ENCODE measurements around the gene RAD51B. TPM values are rescaled to one million over a fixed set of nuclear protein-coding genes. Genes with fewer than 3 reads are reported as not detected.

Gene RAD51B
- polyA plus RNA-seq, 10 donors = 5.3 to 10.7 (median 7.5) TPM

DNA sequence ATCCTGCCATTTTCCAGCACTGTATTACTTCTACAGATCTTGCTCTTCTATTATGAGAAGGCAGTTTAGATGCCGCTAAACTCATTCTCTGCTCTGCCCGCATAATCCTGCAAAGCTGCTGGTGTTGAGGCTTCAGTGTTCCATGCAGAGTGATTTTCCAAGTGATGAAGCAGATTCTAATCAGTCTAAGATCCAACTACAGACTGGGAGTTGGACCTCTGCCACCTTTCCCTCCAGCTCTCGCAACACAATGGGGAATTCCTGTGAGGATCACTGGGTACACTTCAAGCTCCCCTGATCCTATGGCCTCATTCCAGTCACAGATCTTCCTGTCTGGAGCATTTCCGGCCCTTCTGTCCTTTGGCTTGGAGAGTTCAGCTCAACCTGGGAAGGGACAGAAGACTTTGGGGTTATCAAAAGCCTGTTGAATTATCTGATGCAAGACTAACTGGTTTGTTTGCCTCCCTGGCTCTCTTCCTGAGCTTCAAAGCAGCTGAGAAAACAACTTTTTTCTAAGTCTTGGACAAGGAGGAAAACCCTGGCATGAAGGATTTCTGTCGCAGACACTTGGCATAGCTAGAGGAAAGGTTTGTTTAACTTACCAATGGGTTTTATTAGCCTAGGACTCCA, 639.4 kb downstream of the RAD51B start:
- peak; percentile 59 to 82 (median 67) for DNase-seq

DNA sequence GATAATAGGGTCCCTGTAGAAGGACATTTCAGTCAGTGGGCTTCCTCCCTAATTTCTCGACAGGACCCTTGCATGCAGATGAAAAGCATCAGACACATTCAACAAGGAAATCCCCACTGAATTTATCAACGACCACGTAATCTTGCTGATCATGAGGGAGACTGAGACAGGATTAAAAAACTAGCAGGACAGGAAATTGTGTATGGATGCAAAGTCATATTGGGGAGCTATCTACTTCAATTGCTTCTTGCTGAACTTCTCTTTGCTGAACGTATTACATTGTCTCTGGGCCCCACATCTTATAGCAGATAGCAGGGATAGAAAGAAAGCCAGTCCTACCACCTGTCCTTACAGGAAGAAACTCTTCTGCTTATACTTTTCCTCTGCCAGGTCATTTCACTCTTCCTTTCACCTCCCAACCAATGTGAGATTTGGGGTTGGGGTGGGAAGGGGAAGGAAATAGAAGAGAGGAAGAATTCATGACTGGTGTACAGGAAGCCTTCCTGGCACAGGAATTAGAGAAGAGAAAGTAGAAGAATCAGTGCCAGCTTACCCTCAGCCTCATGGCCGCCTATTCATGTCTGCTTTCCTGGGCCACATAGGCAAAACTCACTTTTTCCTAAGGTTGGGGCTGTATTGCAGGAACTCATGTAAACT, 640.0 kb downstream of the RAD51B start:
- DNase-seq = no peak

DNA sequence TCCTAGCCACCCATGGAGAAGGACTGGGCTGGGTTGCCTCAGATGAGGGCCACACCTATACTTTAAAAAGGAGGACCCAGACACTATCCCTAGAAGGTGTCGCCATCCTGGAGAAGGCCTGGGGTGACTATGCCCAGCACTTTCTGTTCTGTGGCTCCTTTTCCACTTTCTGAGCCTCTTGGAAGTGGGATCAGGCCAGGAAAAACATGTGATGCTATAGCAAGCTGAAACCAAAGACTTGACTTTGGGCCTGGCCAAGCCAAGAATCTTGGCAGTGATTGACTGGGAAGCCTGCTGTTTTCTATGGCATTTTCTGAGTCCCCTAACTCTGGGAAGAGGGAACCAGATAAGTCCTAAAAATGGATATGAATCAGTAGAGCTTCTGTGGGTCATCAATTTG, 641.0 kb downstream of the RAD51B start:
- DNase-seq = peak in 2 of 3 donors; percentile 59 to 77

DNA sequence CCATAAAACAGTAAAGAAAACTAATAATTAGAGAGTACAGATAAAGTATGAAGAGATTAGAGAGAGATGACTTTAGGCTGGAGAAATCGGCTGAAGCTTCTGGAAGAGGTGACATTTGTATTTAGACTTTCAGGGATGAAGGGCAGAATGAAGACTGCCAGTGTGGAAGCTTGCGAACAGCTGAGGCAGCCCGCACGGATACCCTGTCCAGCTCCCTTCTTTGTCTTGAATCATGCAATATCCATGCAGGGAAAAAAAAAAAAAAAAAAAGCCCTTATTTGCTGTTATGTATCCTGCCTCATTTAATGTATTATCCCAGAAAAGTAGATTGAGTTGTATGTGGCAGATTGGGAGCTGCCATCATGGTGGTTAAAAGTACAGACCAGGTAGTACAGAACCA, 641.5 kb downstream of the RAD51B start:
- no peak for DNase-seq

DNA sequence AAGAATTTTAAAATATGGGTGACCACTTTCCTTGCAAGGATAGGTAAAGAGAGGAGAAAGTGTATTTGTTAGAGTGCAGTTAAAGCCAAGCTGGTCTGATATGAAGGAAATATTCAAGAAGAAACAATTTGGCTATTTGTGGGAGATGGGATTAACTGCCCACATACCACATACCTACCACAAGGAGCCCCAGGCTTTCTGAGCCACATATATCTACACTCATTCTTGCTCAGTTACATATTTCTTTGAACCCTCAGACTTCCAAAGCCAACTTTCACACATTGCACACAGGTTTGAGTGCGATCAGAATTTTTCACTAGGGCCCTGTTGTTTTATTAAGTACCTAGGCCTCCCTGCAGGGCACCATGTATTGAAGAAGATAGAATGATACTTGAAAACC, 643.1 kb downstream of the RAD51B start:
- no peak for DNase-seq

DNA sequence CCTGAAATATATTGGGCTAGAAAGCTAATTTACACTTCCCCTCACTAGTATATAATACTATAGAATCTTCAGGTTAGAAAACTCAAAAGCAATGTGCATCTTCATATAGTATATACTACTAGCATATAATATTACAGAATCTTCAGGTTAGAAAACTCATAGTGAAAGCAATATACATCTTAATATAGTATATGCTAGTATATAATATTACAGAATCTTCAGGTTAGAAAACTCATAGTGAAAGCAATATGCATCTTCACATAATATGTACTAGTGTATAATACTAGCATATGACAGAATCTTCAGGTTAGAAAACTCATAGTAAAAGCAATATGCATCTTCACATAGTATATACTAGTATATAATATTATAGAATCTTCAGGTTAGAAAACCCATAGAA, 643.7 kb downstream of the RAD51B start:
- no peak for DNase-seq

DNA sequence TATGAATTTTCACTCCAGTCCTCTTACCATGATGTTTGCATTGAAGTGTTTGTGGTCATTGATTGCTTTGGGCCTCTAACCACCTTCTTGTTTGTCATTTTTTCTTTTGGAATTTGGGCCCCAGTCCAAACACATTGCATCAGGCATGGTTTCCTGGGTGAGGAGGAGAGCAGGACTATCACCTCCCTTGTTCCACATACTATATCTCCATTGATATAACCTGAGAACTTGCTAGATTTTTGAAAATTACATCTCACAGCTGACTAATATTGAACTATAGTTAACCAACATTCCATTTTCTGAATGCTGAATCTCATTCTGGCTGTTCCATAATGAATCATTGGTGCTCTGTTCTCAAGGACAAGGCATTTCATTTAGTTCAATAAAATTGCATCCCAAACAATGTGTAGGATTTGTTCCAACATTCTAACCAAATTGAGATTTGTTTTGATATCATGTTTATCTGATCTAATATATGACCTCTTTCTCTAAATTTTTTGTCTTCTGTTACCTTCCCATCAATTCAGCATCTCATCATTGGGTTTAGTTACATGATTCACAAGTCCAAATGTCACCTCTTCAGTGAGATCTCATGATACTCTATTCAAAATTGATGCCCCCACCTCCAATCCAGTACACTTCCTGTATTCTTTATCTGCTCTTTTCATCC, 644.3 kb downstream of the RAD51B start:
- DNase-seq = no peak

DNA sequence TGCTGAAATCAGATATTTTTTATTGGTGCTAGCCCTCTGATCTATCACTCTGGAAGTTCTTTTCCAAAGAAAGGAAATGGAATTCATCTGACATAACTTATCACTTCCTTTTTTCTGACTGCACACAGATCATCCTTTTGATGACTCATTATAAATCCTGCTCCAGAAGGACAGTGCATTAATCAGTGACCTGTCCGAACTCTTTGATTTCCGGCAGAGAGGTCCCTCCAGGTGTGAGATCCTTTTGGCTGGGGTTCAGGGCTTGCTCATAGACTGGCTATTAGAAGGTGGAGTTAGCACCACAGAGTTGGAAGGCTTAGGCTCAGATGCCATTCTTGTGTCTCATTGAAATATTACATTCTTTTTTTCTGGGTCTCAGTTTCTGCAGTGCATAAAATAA, 645.1 kb downstream of the RAD51B start:
- peak in 1 of 3 donors; percentile 45 for DNase-seq

DNA sequence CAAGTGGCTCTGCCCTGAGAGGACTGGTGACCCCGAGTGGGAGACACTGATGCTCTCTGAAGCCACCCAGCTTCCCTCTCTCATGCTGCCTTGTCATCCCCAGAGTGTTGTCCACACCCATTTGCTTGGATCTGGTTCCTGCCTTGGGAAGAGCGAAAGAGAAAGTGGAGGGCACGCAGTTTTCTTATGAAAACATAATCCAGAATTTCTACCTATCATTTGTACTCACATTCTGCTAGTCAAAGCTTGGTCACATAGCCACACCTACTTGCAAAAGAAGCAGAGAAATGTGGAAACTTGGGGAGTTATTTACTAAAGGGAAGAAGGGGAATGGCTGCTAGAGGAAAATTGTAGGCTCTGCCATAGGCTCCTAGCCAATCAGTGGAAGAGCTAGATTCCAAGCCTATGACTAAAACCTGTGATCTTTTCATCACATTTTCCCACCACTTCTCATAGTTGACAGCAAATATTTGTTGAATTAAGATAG, 647.0 kb downstream of the RAD51B start:
- peak; percentile 54 to 89 (median 75) for DNase-seq

DNA sequence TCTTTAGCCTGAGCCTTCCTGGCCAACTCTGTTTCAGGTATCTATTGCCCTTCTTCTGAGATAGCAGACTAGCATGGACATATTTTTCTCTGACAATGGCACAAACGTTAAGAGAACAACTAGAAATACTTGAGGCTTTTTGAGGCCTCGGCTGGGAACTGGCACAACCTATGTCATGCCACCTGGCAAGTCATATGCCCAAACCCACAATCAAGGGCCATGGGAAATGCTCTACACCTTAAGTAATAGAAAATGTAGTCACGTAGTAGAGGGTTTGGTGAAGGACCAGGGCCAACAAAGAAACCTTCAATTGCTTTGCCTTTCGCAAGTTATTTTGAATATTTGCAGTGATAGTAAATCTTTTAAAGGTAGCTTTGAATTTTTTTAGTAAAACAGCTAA, 647.8 kb downstream of the RAD51B start:
- DNase-seq = no peak

DNA sequence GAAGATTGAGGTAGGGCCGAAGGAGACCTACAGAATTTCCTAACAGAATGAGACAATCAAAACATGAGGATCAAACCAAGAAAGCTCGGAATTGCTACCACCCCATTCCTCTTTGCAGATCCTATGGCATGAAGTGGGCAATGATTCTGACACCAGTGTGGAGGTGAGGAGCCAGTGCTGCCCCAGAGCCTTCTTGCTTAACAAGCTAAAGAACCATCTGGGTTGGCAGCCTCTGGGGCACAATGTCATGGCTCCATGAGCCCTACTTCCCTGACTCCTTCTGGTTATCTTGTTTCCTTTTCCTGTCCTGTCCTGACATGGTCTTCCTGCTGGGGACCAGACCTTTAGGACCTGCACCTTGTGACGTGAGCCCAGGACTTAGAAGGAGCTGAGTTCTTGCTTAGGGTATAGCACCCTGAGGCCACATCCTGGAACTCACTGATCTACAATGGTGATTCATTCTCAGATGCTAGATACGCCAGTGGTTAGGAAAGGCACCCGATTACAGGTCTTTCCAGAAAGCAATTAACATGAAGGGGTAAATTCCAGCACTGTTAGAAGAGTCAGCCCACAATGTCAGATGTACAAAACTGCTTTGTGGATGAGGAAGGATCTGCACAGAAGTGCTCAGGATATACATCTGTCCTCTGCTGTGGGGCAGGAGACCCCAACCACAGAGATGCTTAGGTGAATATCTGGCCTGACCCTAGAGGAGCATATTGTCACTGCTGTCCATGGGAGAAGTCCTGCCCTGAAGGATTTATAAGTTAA, 649.0 kb downstream of the RAD51B start:
- DNase-seq = peak in 1 of 3 donors; percentile 51

DNA sequence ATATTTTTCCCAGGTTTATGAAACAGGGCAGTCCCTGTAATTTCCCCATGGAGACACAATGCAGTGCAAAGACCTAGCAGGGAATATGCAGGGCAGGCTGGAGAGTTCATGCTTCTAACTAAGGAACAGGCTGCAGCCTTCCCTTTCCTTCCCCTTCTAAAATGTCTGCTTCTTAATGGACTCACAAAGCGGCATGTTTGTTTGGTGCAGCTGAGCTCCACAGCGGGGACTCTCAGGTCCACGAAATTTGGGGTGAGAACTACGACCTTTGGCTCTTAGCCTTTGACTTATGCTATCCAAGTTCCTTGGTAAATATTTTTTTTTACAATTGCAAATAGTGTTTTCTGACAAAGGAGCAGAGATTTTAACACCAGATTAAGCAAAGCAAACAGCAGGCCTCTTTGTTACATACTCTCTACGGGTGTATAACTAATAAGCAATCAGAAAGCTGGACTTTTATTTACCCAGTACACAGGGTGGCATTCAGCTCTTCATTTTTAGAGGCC, 649.7 kb downstream of the RAD51B start:
- no peak for DNase-seq

DNA sequence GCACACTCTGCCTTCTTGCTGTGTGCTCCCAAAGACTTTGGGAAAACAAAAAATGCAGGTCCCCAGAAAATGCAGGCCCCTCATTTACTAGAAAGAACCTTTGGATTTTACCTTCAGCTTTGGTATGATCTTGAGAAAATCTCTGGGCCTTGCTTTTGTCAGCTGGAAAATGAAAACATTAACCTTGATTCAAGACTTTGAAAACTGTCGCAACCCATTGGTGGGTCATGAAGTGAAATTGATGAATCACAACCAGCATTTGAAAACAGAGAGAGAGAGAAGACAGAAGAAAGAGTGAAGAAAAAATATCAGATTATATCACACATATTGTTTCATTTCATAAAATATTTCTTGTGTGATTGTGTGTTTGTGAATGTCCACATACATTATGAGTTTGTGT, 650.8 kb downstream of the RAD51B start:
- DNase-seq = no peak

DNA sequence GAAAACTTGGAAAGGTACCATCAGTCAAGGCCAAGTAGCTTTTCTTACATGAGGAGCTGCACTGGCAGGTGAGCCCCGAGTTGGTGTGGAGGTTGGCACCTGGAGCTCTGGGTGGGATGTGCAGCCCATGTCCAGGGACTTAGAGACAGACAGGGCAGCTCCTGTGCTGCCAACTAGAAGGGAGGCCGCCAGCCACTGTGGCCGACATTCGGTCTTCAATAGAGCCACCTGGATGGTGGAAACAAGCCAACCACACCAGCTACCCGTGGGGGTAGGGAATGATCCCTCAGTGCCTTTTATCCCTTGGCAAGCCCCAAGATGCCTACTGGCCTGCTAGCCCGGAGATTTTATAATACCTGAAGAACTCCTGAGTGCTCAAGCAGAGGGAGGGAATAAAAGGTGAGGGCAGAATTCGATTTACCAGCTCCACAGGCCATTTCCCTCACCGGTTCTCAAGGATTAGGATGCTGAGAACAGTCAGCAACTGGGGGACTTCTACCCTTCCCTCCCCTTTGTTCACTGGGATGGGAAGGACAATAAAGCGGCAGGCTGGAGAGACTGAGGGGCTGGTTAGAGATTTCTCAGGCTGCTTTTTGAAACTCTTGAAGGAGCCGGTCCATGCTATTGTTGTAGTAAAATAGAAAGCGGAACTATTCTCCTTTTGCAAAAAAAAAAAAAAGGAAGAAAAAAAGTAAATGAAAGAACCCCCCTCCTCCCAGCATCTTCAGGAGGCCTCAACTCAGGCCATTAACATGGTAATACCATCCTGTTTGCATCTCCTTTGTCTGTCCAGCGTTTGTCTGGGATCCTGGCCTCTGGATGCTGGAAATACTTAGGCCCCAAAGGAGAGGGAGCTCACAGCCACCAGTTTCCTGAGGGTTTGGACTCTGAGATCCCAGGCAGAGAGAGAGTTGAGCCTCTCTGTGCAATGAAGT, 651.7 kb downstream of the RAD51B start:
- no peak for DNase-seq

DNA sequence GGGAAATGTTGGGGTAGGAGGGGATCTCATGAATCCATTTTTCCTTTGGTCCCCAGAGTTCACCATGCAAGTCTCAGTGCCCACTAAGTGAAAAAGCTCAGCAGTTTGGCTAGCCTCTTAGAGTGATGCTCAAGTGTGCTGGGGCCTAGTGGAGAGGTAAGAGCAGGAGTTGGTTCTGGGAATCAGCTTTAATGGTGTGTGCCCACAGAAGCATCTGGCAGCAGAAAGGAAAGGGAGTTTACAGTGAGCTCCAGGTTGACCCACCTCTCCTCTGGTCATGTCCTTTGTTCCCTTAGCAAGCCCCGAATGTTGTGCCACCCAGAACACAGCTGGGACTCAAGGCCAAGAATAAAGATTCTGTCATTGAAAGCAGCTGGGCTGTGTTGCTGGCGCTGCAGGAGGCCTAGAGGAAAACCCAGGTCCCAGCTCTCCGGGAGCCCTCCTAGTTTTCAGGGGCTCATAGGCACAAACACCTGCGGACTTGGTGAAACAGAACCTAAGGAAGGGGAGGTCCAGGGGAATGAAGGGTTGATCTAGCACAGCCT, 652.5 kb downstream of the RAD51B start:
- DNase-seq = no peak

DNA sequence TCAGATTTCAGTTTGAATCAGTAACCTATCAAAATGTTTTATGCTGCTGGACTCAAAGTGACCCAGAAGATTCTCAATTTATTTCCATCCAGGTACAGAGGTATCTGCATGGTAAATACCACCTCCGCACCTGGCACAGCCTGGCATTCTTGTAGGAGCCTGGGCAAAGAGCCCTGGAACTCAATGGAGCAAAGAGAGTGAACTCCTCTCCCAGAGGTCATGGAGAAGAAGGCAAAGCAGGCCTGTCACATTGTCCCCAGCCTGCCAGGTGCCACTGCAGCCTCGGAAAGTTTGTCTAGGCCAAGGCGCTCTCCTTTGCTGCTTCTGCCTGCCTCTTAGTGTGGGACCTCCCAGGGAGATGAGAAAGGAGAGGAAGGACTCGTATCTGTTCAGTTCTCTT, 653.5 kb downstream of the RAD51B start:
- DNase-seq = no peak

DNA sequence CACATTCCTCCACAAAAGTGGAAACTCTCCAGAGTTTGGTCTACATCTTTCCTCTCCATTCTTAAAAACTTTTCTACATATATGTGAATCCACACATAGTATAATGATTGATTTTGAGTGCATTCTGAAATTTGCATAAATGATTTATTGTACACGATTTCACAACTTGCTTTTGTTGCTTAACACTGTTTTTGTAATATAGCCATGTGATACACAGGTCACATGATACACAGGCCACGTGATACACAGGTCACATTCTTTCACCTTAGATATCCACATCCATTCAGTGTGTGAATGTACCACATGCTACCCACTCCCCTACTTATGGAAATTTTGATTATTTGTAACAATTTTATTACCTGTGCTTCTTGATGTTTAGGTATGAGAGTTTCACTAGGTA, 654.2 kb downstream of the RAD51B start:
- no peak for DNase-seq

DNA sequence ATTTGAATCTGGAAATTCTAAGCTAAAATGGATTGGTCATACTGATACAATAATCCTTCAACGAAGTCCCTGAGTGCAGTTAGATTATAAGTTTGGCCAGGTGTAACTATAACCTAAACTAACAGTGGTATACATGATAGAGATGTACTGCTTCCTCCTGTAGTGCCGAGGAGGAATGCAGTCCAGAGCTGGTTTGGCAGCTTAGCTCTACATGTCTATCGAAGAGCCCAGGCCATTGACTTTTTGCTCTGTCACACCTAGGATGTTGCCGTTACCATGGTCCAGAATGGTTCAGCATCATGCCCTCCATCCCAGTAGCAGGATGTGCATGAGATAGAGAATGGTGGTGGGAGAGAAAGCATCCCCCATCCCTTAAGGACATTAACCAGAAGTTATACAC, 655.2 kb downstream of the RAD51B start:
- no peak for DNase-seq

DNA sequence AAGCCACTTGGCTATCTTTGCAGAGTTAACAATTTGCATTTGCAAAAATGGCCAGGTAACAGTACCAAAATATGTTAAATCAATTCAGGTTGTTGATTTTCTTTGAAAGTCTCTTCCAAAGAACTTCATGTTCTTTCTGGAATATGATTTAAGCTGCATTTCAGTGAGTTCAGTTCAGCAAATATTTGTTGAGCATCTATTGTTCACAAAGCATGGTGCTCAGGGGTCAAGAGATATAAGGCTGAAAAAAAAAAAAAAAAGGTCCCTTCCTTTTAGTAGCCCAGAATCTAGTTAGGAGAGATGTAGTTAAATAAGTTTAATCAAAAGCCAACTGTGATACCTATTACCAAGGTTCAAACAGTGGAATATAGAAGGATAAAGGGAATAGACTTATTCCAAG, 656.2 kb downstream of the RAD51B start:
- no peak for DNase-seq

All from muscle of back (tissue), 11 donors.